Measurements from ENCODE around the gene TMCC1.
"Not testable (repeated sequence)": the region's sequence is repeated elsewhere in the genome, so short reads cannot be mapped to it uniquely, and the experiment has no call there.

Gene TMCC1

GRCh38 chr3:129620828-129621559 is 272.5 kb downstream of the TMCC1 start:
- H3K4me3 ChIP-seq (ENCODE audit: low read depth, low read length), result no peak overlapping the region
- DNase-seq (ENCODE audit: low read depth), result no peak

- H3K4me3 ChIP-seq (ENCODE audit: low read depth, low read length), result no peak overlapping the region
- DNase-seq (ENCODE audit: low read depth), result no peak
Observed at GRCh38 chr3:129619726-129620162, 273.8 kb downstream of the TMCC1 start.

GRCh38 chr3:129618901-129619671 is 274.4 kb downstream of the TMCC1 start:
- H3K4me3 ChIP-seq (ENCODE audit: low read depth, low read length), result no peak overlapping the region
- DNase-seq (ENCODE audit: low read depth), result no peak

- DNase-seq (ENCODE audit: low read depth), result no peak
- no peak overlapping the region for H3K4me3 ChIP-seq (ENCODE audit: low read depth, low read length)
Observed at GRCh38 chr3:129618186-129618820, 275.2 kb downstream of the TMCC1 start.

GRCh38 chr3:129617381-129618185 is 275.9 kb downstream of the TMCC1 start:
- DNase-seq (ENCODE audit: low read depth), result no peak
- no peak overlapping the region for H3K4me3 ChIP-seq (ENCODE audit: low read depth, low read length)

- DNase-seq (ENCODE audit: low read depth), result no peak
- no peak overlapping the region for H3K4me3 ChIP-seq (ENCODE audit: low read depth, low read length)
Observed at GRCh38 chr3:129616713-129617112, 276.8 kb downstream of the TMCC1 start.

- H3K4me3 ChIP-seq (ENCODE audit: low read depth, low read length), result no peak overlapping the region
Observed at GRCh38 chr3:129616291-129616690, 277.2 kb downstream of the TMCC1 start.

GRCh38 chr3:129615751-129616281 is 277.7 kb downstream of the TMCC1 start:
- DNase-seq (ENCODE audit: low read depth), result no peak
- no peak overlapping the region for H3K4me3 ChIP-seq (ENCODE audit: low read depth, low read length)

More at GRCh38 chr3:129616291-129616690, 277.2 kb downstream of the TMCC1 start:
- DNase-seq (ENCODE audit: low read depth), result no peak

GRCh38 chr3:129614927-129615363 is 278.6 kb downstream of the TMCC1 start:
- no peak for DNase-seq (ENCODE audit: low read depth)

GRCh38 chr3:129614435-129614834 is 279.1 kb downstream of the TMCC1 start:
- no peak overlapping the region for H3K4me3 ChIP-seq (ENCODE audit: low read depth, low read length)
- DNase-seq (ENCODE audit: low read depth), result no peak

More at GRCh38 chr3:129614927-129615363, 278.6 kb downstream of the TMCC1 start:
- no peak overlapping the region for H3K4me3 ChIP-seq (ENCODE audit: low read depth, low read length)

GRCh38 chr3:129613367-129613740 is 280.2 kb downstream of the TMCC1 start:
- no peak overlapping the region for H3K4me3 ChIP-seq (ENCODE audit: low read depth, low read length)
- no peak for DNase-seq (ENCODE audit: low read depth)

- DNase-seq (ENCODE audit: low read depth), result no peak
- H3K4me3 ChIP-seq (ENCODE audit: low read depth, low read length), result no peak overlapping the region
Observed at GRCh38 chr3:129612534-129613366, 280.8 kb downstream of the TMCC1 start.

GRCh38 chr3:129611812-129612533 is 281.5 kb downstream of the TMCC1 start:
- no peak overlapping the region for H3K4me3 ChIP-seq (ENCODE audit: low read depth, low read length)
- no peak for DNase-seq (ENCODE audit: low read depth)

GRCh38 chr3:129611446-129611800 is 282.1 kb downstream of the TMCC1 start:
- no peak for DNase-seq (ENCODE audit: low read depth)
- no peak overlapping the region for H3K4me3 ChIP-seq (ENCODE audit: low read depth, low read length)

GRCh38 chr3:129610794-129611445 is 282.6 kb downstream of the TMCC1 start:
- H3K4me3 ChIP-seq (ENCODE audit: low read depth, low read length); DNase-seq (ENCODE audit: low read depth): not testable (repeated sequence)

GRCh38 chr3:129610276-129610675 is 283.2 kb downstream of the TMCC1 start:
- DNase-seq (ENCODE audit: low read depth), result no peak
- H3K4me3 ChIP-seq (ENCODE audit: low read depth, low read length), result no peak overlapping the region

- no peak overlapping the region for H3K4me3 ChIP-seq (ENCODE audit: low read depth, low read length)
- DNase-seq (ENCODE audit: low read depth), result no peak
Observed at GRCh38 chr3:129609591-129610182, 283.8 kb downstream of the TMCC1 start.
